ENCODE results near the gene SLC17A9.

Gene SLC17A9

GRCh38 chr20:62986257-62986800, 33.8 kb downstream of the SLC17A9 start:
- DNase-seq = no peak

DNA sequence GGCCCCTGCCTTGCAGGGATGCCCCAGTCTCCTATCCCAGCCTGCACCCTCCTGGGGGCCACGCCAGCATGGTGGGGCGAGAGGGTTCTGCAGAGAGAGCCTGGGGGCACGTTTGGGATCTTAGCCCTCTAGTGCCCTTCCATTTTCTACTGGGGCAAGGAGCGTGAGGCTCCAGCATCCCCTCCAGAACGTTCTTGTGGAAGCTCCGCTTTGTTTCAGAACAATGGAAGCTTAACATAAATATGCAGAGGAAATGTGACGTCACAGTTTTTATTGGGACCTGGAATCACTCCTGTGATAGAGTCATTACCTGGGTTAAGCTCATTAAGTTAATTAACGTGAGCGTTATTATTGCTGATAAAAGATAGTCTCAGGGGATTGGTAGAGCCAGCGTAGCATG, 34.6 kb downstream of the SLC17A9 start:
- DNase-seq = no peak

DNA sequence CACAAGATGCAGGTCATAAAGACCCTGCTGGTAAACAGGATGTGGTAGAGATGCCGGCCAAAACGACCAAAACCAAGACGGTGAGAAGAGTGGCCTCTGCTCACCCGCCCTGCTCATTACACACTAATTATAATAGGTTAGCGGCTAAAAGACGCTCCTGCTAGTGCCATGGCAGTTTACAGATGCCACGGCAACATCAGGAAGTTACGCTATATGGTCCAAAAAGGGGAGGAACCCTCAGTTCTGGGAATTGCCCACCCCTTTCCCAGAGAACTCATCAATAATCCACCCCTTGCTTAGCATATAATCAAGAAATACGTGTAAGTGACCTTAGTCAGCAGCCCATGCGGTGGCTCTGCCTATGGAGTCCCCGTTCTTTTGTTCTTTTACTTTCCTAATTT, 36.7 kb downstream of the SLC17A9 start:
- no peak for DNase-seq

DNA sequence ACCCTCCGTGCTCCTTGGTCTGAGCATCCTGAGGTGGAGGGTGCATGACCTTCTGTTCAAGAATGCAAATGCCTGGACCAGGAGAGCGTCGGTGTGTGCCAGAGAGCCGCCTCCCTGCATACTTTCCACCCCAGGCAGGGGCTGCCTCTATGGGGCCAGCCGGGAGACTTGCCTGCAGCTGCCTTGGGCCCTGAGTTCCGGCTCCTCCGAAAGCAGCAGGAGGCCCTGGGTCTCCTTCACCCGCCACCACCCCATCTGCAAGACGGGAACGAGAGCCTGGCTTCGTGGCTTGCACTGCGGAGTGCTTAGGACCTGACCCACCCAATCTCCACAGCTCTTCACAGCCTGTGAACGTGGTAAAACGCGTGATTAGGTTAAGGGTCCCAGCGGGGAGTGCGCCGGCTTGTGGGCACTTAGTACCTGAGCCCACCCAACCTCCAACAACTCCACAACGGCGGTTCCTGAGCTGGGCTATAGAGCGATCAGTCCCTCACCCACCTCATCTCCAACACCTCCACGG, 37.9 kb downstream of the SLC17A9 start:
- DNase-seq = no peak

DNA sequence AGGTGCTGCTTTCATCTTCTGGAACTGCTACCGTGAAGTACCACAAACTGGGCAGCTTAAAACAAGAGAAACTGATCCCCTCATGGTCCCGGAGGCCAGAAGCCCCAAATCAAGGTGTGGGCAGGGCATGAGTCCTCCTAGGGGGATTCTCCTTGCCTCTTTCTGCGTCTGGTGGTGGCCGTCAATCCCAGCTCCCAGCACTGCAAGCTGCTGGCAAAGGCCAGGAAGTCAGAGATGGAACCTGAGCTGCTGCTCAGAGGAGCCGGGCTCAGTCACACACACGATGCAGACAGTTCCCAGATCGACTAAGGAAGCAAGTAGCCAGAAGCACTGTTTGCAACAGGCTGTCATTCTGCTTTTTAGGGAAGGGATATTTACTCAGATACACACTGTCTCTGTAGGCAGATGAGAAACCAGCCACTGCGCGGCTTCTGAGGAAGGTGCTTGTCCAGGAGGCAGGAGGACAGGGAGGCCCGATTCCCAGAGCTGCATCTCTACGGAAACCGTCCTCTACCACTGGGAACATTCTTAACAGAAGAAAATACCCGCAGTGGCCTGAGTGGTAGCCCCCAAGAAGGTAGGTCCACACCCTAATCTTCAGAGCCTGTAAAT, 38.8 kb downstream of the SLC17A9 start:
- DNase-seq = no peak

DNA sequence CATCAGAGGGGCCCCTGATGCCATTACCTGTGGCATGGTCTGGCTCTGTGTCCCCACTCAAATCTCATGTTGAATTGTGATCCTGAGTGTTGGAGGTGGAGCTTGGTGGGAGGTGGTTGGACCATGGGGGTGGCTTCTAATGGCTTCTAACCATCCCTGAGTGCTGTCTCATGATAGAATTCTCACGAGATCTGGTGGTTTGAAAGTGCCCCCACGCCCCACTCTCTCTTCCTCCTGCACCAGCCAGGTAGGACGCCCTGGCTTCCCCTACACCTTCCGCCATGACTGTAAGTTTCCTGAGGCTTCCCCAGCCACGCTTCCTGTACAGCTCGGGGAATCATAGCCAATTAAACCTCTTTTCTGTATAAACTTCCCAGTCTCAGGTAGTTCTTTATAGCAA, 39.4 kb downstream of the SLC17A9 start:
- DNase-seq = no peak

DNA sequence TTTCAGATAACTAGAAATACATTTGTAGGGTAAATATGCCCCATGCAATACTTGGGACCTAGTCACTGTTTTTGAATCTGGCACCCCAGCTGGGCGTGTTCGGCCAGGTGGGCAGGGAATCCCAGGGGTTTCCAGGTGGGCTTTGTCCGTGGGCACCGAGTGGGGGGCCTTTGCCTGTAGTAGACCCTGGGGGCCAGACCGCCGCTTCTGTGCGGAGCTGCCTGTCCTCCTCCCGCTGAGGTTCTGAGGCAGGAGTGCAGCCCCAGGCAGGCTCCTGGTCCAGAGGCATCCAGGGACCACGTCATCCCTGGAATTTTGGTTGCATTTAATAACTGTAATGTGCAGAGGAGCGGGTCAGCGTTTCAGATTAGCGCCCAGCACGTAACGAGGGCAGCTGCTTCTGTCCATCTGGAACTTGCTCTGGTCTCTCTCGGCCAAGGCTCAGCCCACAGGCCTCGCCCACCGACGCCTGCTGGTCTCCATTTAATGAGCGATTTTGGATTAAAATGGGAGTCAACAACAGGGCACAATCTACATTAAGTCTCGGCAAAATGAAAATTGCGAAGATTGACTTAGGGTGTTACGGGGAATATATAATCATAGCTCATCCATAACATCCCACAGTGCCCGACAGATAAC, 41.5 kb downstream of the SLC17A9 start:
- DNase-seq = no peak

GRCh38 chr20:62994869-62995281, 42.4 kb downstream of the SLC17A9 start:
- DNase-seq = no peak

DNA sequence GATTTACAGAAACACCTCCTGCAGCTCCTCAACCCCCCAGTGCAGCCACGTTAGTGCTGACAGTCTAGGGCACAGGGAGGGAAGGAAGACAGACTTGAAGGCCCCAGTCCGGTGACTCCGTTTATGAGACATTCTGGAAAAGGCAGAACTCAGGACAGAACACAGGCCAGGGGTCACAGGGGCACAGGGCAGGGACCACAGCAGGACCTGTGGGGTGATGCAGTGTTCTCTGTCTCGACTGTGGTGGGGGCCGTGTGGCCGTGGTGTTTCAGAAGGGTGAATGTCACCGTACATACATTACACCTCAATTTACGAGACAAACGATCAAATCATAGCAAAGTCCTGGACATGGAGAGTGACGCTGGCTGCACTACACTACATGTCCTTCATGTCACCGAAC, 43.0 kb downstream of the SLC17A9 start:
- DNase-seq = no peak

DNA sequence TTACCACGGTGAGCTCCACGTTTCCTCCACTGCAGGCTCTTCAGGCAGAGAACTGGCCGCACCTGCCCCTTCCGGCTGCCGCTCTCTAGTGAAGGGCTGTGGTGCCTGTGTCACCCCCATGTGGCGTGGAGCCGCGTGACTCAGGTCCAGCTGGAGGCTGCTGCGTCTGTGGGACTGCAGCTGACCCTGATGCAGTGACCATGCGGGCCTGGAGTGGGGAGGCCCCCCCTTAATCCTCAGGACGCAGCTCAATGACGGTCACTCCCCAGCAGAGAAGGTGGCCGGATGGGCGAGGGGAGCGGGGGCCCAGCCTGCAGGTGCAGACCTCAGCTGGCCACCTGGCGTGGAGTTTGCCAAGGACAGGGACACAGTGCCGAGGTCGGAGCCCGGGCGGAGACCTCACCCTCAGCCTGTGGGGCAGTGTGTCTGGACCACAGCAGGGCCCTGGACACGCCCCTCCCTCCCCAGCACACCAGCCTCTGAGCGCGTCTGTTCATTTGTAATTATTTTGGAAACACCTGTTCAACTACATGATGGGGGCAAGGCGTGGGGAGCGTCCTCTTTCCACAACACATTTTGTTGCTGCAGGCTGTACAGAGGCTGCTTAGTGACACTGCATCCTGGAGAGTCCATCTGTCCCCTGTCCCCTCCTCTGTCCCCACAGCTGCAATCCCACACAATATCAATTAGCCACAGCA, 43.5 kb downstream of the SLC17A9 start:
- no peak for DNase-seq

- no peak for DNase-seq
Observed at GRCh38 chr20:62996596-62996982, 44.1 kb downstream of the SLC17A9 start.

- DNase-seq = no peak
Observed at GRCh38 chr20:62997417-62998035, 45.0 kb downstream of the SLC17A9 start.

DNA sequence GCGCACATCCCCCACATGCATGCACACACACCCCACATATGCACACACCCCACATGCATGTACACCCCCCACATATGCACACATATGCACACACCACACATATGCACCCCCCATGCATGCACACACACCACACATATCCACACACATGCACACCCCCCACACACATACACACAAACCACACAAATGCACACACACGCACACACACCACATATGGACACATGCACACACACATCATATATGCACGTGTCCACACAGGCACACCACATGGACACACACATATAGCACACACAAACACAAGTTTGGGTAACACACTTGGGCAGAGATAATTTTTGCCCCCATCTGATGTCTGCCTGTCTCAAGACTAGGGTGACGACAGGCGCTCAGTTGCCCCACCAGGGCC, 45.9 kb downstream of the SLC17A9 start:
- DNase-seq = no peak

GRCh38 chr20:62999580-62999979, 47.1 kb downstream of the SLC17A9 start:
- DNase-seq = no peak

DNA sequence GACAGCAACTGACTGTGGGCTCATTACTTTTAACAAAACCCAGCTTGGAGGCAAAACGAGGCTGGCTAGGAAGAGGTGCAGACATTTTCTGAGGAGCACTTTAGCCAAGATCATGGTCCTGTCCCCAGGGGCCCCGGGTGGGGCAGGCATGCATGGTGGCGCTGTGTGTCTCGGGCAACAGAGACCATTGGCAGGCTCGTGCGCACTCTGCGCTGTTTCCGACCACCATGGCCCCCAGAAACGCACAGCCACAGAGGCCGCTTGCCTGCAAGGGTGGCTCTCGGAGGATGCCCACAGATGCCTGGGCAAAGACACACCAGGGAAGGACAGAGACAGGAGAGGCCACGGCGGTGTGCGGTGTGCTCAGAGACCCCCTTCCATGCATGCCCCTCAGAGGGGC, 47.5 kb downstream of the SLC17A9 start:
- DNase-seq = no peak

- no peak for DNase-seq
Observed at GRCh38 chr20:63000958-63001357, 48.4 kb downstream of the SLC17A9 start.

DNA sequence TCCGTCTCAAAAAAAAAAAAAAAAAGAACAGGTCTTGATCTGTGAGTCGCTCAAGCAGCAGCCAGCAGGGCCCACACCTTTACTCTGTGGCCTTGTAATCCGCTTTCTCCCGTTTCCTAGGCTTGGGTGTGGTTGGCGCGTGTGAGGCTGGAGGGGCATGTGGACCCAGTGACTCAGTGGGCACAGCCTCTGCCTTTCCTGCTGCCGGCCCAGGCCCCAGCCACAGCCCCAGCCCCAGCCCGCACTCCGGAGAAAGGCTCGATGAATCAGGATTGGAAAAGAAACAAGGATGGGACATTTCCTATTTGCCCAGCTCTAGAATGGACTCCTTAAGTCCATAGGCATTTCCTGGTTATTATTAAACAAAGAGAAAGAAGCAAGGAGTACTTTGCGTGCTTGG, 50.0 kb downstream of the SLC17A9 start:
- DNase-seq = no peak

DNA sequence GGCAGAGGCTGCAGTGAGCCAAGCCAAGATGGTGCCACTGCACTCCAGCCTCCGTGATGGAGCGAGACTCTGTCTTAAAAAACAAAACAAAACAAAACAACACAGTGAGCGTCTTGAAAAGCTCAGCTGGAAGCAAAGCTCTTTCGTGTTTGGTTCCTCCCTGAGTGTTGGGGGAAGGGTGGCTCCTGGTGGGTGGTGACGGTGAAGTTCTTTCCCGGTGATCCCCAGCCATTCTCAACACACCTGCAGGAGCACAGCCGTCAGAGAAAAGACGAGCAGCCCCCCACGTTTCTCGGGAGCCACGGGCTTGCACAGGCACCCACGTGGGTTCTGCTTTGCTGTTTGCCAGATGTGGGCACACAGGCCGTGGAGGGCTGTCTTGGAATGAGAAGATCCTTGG, 51.0 kb downstream of the SLC17A9 start:
- DNase-seq = no peak

- no peak for DNase-seq
Observed at GRCh38 chr20:63004607-63005364, 52.3 kb downstream of the SLC17A9 start.

DNA sequence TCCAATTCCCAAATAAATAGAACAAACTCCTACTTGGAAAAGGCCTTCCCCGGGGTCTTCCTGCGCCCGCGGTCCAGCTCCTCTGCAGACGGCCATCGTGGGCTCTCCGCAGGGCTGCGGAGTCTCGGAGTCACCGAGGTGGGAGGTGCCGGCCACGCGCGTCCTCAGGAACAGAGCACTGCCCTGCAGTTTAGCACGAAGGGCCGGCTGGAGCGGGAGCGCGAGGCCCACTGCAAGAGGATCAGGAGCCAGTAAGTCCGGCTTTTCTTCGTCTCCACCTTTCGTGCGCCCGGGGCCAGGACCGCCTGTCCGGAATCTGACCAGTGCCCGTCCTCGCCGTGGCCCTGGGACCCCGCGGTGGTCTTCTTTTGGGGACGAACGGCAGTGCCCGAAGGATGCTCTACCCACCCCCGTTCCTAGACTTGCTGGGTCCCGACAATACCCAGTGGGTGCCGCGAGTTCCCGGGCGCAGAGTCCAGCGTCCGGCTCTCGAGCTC, 52.9 kb downstream of the SLC17A9 start:
- DNase-seq = no peak

DNA sequence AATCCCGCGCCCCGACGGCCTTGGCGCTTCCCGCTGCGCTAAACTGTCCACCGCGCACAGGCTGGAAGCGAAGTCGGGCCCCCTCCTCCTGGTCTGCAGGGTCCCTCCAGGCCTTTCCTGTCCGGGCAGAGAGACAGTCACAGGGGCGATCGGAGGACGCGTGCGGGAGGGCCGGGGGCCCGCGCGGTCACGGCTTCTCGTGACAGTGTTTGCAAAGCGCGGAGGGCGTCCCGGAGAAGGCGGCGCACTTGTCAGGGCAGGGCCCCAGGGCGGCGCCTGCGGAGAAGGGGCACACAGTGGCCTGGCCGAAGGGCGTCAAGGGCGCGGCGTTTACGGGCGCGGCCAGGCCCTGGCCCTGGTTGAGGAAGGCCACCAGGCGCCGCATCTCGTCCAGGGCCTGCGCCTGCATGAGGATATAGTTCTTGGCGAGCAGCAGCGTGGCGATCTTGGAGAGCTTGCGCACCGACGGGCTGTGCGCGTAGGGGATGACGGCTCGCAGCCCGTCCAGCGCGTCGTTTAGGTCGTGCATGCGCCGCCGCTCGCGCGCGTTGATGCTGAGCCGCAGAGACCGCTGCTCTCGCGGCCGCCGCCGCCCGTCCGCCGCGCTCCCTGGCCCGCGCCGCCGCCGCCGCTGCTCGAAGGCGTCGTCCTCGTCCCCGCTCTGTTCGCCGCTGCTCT, 53.5 kb downstream of the SLC17A9 start:
- DNase-seq = no peak

Data from NCI-H1694 (cell line).